Activated naive CD8-positive, alpha-beta T cell treated with anti-CD3 and anti-CD28 coated beads, Interleukin-2, amount 10 ng/mL, durations not matched to agents 7 days and 5 days (primary cell): ENCODE measurements around the gene RGL3. TPM values are rescaled to one million over a fixed set of nuclear protein-coding genes. Genes with fewer than 3 reads are reported as not detected.
"Not testable (repeated sequence)": the region's sequence is repeated elsewhere in the genome, so short reads cannot be mapped to it uniquely, and the experiment has no call there.

Source experiments
- ATAC-seq: fragments of 150-1000 bp; cut with Tn5 transposase; one replicate; pipeline ENCODE4 v1.10.0; 2021; ENCODE audit warnings: low read depth, moderate library complexity
- POLR2A ChIA-PET: fragments of 350-600 bp; sonication (Branson Sonifier 250); formaldehyde crosslinking; loops from one replicate; lab custom pipeline; 2021; ENCODE audit warnings: antibody characterized with exemption; lab: Charles Lee
- DNase-seq: peaks from one replicate; pipeline ENCODE4 v3.0.0; 2021
- H3K27ac Mint-ChIP-seq: one replicate; pipeline ENCODE4 v1.8.0; 2022; ENCODE audit warnings: mild to moderate bottlenecking, mixed read lengths
- H3K27me3 Mint-ChIP-seq: one replicate; pipeline ENCODE4 v1.8.0; 2022; ENCODE audit warnings: mild to moderate bottlenecking, moderate library complexity, mixed read lengths
- H3K36me3 Mint-ChIP-seq: one replicate; pipeline ENCODE4 v1.8.0; 2021; ENCODE audit warnings: mild to moderate bottlenecking, mixed read lengths
- H3K4me1 Mint-ChIP-seq: one replicate; pipeline ENCODE4 v1.8.0; 2021; ENCODE audit warnings: mixed read lengths
- H3K4me3 Mint-ChIP-seq: one replicate; pipeline ENCODE4 v1.8.0; 2022; ENCODE audit warnings: mild to moderate bottlenecking, moderate library complexity, mixed read lengths
- H3K9me3 Mint-ChIP-seq: one replicate; pipeline ENCODE4 v1.8.0; 2021; ENCODE audit warnings: mixed read lengths
- total RNA-seq, 2 experiments: library from RNA; stranded (reverse); gene quantifications; one replicate each; pipeline ENCODE4 v1.2.3, GENCODE V29; 2021

The RGL3 gene
- total RNA-seq, 2 experiments from 2014 or later, result not detected

DNA sequence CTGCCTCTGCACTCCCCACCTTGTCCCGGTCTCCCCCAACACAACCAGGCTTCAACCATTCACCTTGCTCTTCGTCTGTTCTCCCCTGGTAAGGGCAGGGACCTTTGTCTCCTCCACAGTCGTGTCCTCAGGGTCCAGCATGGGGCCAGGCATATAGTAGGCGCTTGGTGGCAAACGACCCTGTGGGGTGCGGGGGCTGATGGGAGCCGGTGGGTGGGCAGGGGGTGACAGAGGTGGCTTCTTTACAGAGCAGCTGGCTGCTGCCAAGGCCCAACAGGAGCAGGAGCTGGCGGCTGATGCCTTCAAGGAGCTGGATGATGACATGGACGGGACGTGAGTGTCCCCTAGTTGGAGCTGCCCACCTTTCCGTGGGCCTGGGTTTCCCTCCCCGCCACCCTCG lies 26.0 kb upstream of the RGL3 start:
- Mint-ChIP-seq H3K36me3 (peaks cover 8% of the 10 kb centered on the region), H3K4me3 (no peak overlapping the region), H3K27me3 (no peaks in the 10 kb centered on the region), H3K27ac (no peak overlapping the region), H3K9me3 (no peaks in the 10 kb centered on the region), H3K4me1 (peaks cover 1% of the 10 kb centered on the region)
- POLR2A ChIA-PET, result interaction anchor here (0.6 to 1.5 kb wide), 2 partner anchors 10 to 17 kb away, joined by 3 to 6 read pairs; partner anchors contain the start of genes ODAD3 and PRKCSH
- no peak for ATAC-seq
- DNase-seq, result no peak

DNA sequence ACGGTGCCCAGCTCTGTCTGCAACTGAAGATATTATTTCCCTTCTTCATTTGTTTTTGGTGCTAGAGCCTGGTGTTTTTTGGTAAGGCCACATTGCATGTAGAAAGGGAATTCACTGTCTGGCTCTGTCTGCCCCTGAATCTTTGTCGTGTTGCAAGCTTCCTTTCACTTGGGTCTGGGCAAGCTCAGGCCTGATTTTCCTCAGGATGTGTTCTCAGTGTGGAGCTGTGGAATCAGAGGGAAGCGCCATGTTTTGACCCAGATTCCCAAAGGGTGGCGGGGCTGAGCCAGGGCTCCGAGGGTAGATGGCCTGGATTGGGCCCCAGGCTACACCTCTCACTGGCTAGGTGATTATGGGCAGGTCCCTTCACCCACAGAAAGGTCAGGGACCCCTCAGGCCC lies 24.9 kb upstream of the RGL3 start:
- no peak for ATAC-seq
- Mint-ChIP-seq H3K4me1 (peaks cover 1% of the 10 kb centered on the region), H3K36me3 (peaks cover 8% of the 10 kb centered on the region), H3K27ac (no peak overlapping the region), H3K9me3 (no peaks in the 10 kb centered on the region), H3K27me3 (no peaks in the 10 kb centered on the region), H3K4me3 (no peak overlapping the region)
- DNase-seq, result no peak
- POLR2A ChIA-PET, result no interaction called here

DNA sequence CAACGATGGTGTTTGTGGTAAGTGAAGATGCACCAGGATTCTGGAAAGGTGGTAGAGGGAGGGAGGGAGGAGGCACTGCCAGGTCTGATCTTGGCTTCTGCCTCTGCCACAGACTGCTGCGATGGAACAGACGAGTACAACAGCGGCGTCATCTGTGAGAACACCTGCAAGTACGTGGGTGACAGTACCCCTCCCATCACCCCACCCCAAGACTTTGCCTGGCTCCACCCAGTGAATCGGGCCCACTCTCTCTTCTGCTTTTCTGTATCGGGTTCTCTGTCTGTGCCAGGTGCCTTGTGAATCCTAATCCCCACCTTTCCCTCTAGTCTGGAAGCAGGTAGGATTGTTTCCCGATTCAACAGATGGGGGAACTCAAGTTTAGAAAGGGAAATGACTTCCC lies 18.8 kb upstream of the RGL3 start:
- Mint-ChIP-seq H3K36me3 (peaks cover 17% of the 10 kb centered on the region), H3K4me1 (peaks cover 14% of the 10 kb centered on the region), H3K27ac (peak overlapping the region; percentile 63), H3K27me3 (no peaks in the 10 kb centered on the region), H3K9me3 (no peaks in the 10 kb centered on the region), H3K4me3 (no peak overlapping the region)
- DNase-seq (no peak), ATAC-seq (no peak)
- POLR2A ChIA-PET, result interaction anchor here (4.1 kb wide), 1 partner anchor 57 kb away, joined by 17 read pairs; no protein-coding TSS in a partner anchor

DNA sequence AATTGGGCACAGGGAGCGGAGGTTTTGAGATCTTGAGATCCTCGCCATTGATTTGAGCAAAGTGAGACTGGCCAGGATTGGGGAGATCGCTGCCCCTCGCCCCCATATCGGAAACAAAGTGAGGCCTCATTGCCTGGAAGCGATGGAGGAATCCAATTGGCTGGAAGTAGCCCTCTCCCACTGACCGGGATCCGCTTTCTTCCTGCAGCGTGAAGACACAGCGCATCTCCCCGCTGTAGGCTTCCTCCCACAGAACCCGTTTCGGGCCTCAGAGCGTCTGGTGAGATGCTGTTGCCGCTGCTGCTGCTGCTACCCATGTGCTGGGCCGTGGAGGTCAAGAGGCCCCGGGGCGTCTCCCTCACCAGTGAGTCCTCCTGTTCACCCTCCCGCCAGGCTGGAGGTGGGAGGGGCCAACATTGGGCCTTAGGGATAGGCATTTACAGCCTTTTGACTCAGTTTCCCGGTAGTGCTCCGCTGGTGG lies 16.8 kb upstream of the RGL3 start:
- peak overlapping the region; percentile 96 for H3K27ac Mint-ChIP-seq
- H3K9me3 Mint-ChIP-seq, result no peaks in the 10 kb centered on the region
- H3K4me3 Mint-ChIP-seq, result peak overlapping the region; percentile 99
- POLR2A ChIA-PET, result interaction anchor here (1.0 to 4.1 kb wide), 5 partner anchors 10 to 61 kb away, joined by 3 to 17 read pairs (median 6); partner anchors contain the start of gene SWSAP1
- H3K27me3 Mint-ChIP-seq, result no peaks in the 10 kb centered on the region
- H3K36me3 Mint-ChIP-seq, result peaks cover 15% of the 10 kb centered on the region
- no peak for ATAC-seq
- DNase-seq, result no peak
- peaks cover 12% of the 10 kb centered on the region for H3K4me1 Mint-ChIP-seq

DNA sequence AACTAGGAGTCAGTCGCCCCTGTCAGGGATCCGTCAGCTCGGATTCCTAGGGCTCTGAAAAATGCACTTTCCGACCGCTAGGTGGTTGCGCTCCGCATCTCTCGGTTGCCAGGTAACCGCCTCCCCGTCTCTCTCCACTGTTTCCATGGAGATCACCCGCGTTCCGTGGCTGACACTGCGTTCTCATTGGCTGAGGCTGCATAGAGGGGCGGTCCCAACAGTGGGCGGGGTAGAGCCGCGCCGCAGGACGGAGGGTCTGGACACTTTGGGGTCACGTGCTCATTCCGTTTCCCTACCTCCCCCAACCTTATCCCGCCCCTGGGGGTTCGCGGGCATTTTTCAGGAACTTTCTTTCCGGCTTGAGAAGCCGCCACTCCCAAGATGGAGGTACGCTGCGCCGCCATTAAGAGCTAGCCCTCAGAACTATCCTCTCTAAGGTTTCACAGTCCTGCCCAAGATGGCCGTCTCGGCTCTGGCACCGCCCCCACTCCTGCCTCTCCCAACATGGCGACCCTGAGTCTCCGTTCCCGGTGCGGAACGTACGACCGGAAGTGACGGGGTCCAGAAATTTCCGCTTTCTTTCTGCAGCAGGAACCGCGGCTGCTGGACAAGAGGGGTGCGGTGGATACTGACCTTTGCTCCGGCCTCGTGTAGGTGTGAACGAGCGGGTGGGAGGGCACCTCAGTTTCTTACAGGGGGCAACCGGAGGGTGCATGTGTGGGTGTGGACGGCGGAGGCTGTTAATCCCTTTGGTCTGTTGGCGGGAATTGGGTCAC lies 16.1 kb upstream of the RGL3 start, which contains the start of the genes ODAD3 and PRKCSH:
Gene ODAD3 (minus strand): TSS at position 65 of the 776 bp plus-strand sequence. CDS start 105 bp downstream, outside the sequence.
Gene PRKCSH (plus strand): TSS at position 579 of the 776 bp plus-strand sequence. CDS start 483 bp downstream, outside the sequence.
- POLR2A ChIA-PET, result interaction anchor here (0.6 to 4.1 kb wide), 8 partner anchors 9 to 340 kb away, joined by 3 to 17 read pairs (median 4); partner anchors contain the start of gene SWSAP1
- peak; percentile 96 for DNase-seq
- Mint-ChIP-seq H3K4me1 (peaks cover 12% of the 10 kb centered on the region), H3K27me3 (peaks cover 2% of the 10 kb centered on the region), H3K9me3 (no peaks in the 10 kb centered on the region), H3K27ac (peak within 1 kb of the TSS; percentile 96), H3K36me3 (peaks cover 11% of the 10 kb centered on the region), H3K4me3 (peak within 1 kb of the TSS; percentile 99)
- peak; percentile 97 for ATAC-seq

DNA sequence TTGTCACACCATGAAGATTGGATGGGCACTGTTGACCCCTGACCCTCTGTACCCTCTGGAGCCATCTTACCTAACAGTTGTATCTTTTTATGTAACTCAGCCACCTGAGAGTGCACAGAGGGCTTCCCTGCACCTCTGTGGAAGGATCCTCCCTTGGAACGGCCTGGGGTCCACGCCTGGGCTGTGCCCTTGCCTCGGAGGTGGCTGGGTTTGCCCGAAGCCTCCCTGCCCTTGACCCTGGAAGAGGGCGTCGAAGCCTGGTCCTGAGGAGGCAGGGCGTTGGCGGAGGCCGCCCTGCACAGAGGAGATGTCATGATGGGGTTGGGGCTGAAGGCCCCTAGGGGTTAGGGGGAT lies 15.6 kb upstream of the RGL3 start:
- POLR2A ChIA-PET, result interaction anchor here (0.6 to 4.1 kb wide), 8 partner anchors 8 to 340 kb away, joined by 3 to 17 read pairs (median 4); partner anchors contain the start of gene SWSAP1
- H3K9me3 Mint-ChIP-seq, result no peaks in the 10 kb centered on the region
- peaks cover 3% of the 10 kb centered on the region for H3K27me3 Mint-ChIP-seq
- peak overlapping the region; percentile 96 for H3K27ac Mint-ChIP-seq
- H3K4me3 Mint-ChIP-seq, result peak overlapping the region; percentile 99
- ATAC-seq (peak; percentile 8), DNase-seq (no peak)
- peaks cover 11% of the 10 kb centered on the region for H3K36me3 Mint-ChIP-seq
- H3K4me1 Mint-ChIP-seq, result peaks cover 12% of the 10 kb centered on the region

DNA sequence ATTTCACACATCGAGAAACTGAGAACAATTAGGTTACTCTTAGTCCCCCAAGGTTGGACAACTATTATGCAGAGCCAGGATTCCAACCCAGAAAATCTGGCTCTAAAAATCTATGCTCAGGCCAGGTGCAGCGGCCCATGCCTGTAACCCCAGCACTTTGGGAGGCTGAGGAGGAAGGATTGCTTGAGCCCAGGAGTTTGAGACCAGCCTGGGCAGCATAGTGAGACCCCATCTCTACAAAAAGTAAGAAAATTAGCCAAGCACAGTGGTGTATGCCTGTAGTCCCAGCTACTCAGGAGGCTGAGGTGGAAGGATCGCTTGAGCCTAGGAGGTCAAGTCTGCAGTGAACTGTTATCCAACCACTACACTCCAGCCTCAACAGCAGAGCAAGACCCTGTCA lies 14.4 kb upstream of the RGL3 start:
- DNase-seq, ATAC-seq, H3K4me3 Mint-ChIP-seq, H3K27me3 Mint-ChIP-seq, H3K9me3 Mint-ChIP-seq, H3K27ac Mint-ChIP-seq: not testable (repeated sequence)
- POLR2A ChIA-PET, result interaction anchor here (0.7 kb wide), 2 partner anchors 43 to 49 kb away, joined by 3 to 5 read pairs; no protein-coding TSS in a partner anchor
- H3K36me3 Mint-ChIP-seq, result peaks cover 11% of the 10 kb centered on the region
- H3K4me1 Mint-ChIP-seq, result peaks cover 12% of the 10 kb centered on the region

DNA sequence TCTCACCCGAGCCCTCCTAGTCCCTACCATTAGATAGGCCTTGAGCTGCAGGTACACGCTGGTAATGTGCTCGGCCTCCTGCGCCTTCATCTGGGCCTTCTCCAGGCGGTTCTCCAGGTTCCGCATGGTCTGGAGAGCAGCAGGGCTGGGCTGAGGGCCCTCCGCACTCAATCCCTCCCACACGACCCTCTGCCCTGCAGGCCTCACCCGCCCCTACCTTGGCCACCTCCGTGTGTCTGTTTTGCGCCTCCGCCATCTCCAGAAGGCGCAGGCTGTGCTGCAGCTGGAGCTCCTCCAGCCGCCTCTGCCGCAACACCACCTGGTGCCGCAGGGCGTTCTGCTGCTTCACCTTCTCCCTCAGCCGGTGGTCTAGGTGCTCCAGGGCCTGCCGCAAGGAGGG lies 7.5 kb upstream of the RGL3 start:
- POLR2A ChIA-PET, result interaction anchor here (0.7 to 0.9 kb wide), 2 partner anchors 8 to 598 kb away, joined by 3 read pairs; partner anchors contain the start of gene ODAD3
- DNase-seq (no peak), ATAC-seq (no peak)
- Mint-ChIP-seq H3K4me1 (peaks cover 16% of the 10 kb centered on the region), H3K36me3 (no peaks in the 10 kb centered on the region), H3K27ac (no peak overlapping the region), H3K27me3 (peaks cover 26% of the 10 kb centered on the region), H3K4me3 (no peak overlapping the region), H3K9me3 (no peaks in the 10 kb centered on the region)

DNA sequence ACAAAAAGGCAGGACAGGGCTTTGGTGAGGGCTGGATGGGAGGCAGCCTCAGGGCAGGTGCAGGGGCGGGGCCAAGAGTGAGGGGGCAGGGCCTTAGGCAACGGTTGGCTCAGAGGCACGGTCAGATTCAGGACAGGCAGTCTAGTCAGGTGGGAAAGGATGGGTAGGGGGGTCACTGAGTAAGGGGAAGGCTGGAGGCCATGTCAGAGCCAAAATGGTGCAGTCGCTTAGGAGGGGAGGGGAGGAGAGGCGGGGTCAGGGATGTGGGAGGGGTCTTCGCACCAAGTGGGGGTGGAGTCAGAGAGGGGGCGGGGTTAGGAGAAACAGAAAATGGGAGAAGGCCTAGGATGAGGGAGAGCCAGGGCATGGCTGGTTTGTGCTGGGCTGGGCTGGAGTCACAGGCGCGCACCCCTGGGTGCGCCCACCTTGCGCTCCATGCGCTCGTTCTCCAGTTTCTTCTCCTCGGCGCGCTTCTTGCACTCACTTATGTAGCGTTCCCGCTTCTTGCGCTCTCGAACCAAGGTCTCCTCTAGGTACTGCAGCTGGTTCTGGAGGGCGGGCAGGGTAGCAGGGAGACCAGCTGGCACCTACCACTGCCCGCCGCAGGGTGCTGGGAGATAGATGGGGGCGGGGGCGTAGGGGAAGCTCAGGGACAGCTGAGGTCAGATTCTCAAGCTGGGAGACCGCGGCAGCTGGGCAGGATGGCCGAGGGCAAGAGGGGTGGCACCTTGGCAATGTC lies 6.8 kb upstream of the RGL3 start:
- H3K27ac Mint-ChIP-seq, result no peak overlapping the region
- ATAC-seq (no peak), DNase-seq (no peak)
- POLR2A ChIA-PET, result interaction anchor here (0.7 to 0.9 kb wide), 2 partner anchors 9 to 597 kb away, joined by 3 read pairs; partner anchors contain the start of gene ODAD3
- no peak overlapping the region for H3K4me3 Mint-ChIP-seq
- H3K4me1 Mint-ChIP-seq, result peaks cover 23% of the 10 kb centered on the region
- H3K9me3 Mint-ChIP-seq, result no peaks in the 10 kb centered on the region
- H3K36me3 Mint-ChIP-seq, result no peaks in the 10 kb centered on the region
- peaks cover 34% of the 10 kb centered on the region for H3K27me3 Mint-ChIP-seq

DNA sequence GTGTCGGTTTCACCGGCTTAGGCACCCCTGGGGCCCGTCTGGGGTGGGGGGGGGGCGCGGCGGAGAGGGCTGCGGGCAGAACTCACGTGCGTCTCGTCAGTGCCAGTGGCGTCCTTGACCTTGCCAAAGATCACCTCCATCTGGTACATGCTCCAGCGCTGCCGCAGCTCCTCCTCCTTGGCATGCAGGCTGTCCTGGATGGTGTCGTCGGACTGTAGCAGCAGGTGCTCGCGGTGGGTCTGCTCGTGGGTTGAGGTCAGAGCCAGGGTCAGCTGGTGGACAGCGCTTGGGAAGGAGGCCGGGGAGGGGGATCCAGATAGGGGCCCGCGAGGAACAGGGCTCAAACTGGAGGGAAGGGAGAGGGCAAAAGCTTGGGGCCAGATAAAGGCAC lies 4.7 kb upstream of the RGL3 start:
- no peak for ATAC-seq
- POLR2A ChIA-PET, result interaction anchor here (1.6 to 2.2 kb wide), 2 partner anchors 43 to 59 kb away, joined by 6 to 13 read pairs; no protein-coding TSS in a partner anchor

DNA sequence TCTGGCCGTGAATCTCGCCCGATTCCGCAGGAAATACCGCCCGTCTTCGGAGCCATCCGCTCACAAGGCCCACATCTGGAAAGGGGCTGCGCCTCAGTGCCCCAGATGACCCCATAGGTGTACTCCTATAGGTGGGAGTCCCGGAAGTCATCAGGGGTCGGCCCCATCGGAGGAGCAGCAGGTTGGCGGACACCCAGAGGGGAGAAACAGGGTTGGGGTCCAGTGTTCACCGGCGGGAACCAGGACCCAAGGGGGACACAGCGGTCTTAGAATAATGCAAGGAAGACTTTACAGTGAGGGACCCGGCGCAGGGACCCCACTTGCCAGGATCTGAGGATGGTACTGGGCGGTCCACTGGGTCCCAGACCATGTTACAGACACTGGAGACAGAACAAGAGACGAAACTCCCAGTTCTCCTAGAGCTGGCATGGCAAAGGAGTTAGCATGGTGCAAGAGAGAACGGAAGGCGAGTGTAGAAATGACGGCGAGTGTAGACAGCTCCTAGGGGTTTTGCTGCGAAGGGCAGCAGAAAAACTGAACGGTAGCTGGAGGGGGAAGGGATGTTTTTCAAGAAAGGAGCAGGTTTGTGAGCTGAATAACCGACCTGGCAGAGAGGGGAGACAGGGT lies 4.2 kb upstream of the RGL3 start:
- no peaks in the 10 kb centered on the region for H3K9me3 Mint-ChIP-seq
- peaks cover 54% of the 10 kb centered on the region for H3K27me3 Mint-ChIP-seq
- H3K4me1 Mint-ChIP-seq, result peaks cover 32% of the 10 kb centered on the region
- no peak for ATAC-seq
- no peak overlapping the region for H3K27ac Mint-ChIP-seq
- POLR2A ChIA-PET, result interaction anchor here (1.2 to 2.2 kb wide), 3 partner anchors 12 to 59 kb away, joined by 3 to 13 read pairs (median 6); partner anchors contain the start of genes ODAD3 and PRKCSH
- no peaks in the 10 kb centered on the region for H3K36me3 Mint-ChIP-seq
- no peak for DNase-seq
- peak overlapping the region; percentile 16 for H3K4me3 Mint-ChIP-seq

More for the DNA sequence above, 4.7 kb upstream of the RGL3 start:
- Mint-ChIP-seq H3K27ac (no peak overlapping the region), H3K9me3 (no peaks in the 10 kb centered on the region), H3K36me3 (no peaks in the 10 kb centered on the region), H3K27me3 (peaks cover 49% of the 10 kb centered on the region), H3K4me3 (no peak overlapping the region), H3K4me1 (peaks cover 29% of the 10 kb centered on the region)
- DNase-seq, result no peak
